GM12878 (cell line): ENCODE data around the gene ADH1A. TPM values are rescaled to one million over a fixed set of nuclear protein-coding genes. Genes with fewer than 3 reads are reported as not detected.

Experiments
- ATAC-seq: fragments of 200-7000 bp; cut with Tn5 transposase; 3 replicates; pipeline ENCODE4 v1.9.1; 2020; ENCODE audit warnings: mild to moderate bottlenecking, moderate library complexity
- BruUV-seq: library from RNA; stranded (reverse); fragments of 400-500 nt; replicated peaks from 2 replicates; lab custom pipeline; 2021; lab: Mats Ljungman, UMichigan
- CTCF ChIA-PET: fragments of 300-600 bp; sonication (Branson Sonifier 250); formaldehyde crosslinking; extraction: SDS; loops from one replicate; lab custom pipeline; 2021; ENCODE audit warnings: inconsistent platforms; lab: Yijun Ruan, JAX
- POLR2A ChIA-PET: fragments of 350-600 bp; formaldehyde crosslinking; extraction: SDS; loops from one replicate; lab custom pipeline; 2021; ENCODE audit warnings: inconsistent platforms; lab: Charles Lee
- RAD21 ChIA-PET: fragments of 300-600 bp; sonication (Branson Sonifier 250); formaldehyde crosslinking; loops from one replicate; lab custom pipeline; 2023; ENCODE audit warnings: antibody characterized with exemption; ENCODE audit not compliant: unreplicated experiment; lab: Charles Lee
- SMC1A ChIA-PET: fragments of 300-600 bp; sonication (Branson Sonifier 250); formaldehyde crosslinking; loops from one replicate; lab custom pipeline; 2023; ENCODE audit not compliant: unreplicated experiment, uncharacterized antibody; lab: Charles Lee
- DNase-seq: peaks from one replicate; pipeline ENCODE4 v3.0.0-alpha.2; 2011; ENCODE audit warnings: low read depth, low spot score
- FAIRE-seq: peaks from 3 replicates; lab custom pipeline; 2011; peaks lifted over from hg19 to GRCh38; lab: Jason Lieb, UNC
- H2AFZ ChIP-seq: 2 replicates; pipeline ENCODE4 v1.6.0; 2011; ENCODE audit warnings: low read depth, low read length, control low read depth; ENCODE audit not compliant: control insufficient read depth
- H3K27ac ChIP-seq: 2 replicates; pipeline ENCODE4 v1.5.1; 2011; ENCODE audit warnings: control low read depth; ENCODE audit not compliant: control insufficient read depth, insufficient read depth
- H3K27me3 ChIP-seq, 2 experiments: replicated peaks in 1 of 2; 2 replicates each; pipeline versions ENCODE4 v1.6.0 to v1.6.1; 2011; ENCODE audit warnings: low read length in 1 of 2; ENCODE audit not compliant: control insufficient read depth in 2 of 2, insufficient read depth in 2 of 2
- H3K36me3 ChIP-seq, 2 experiments: 2 replicates each; pipeline ENCODE4 v1.5.1; 2011; ENCODE audit warnings: low read length in 1 of 2; ENCODE audit not compliant: control insufficient read depth in 2 of 2, insufficient read depth in 2 of 2
- H3K4me1 ChIP-seq: 2 replicates; pipeline ENCODE4 v1.6.1; 2011; ENCODE audit warnings: mild to moderate bottlenecking, low read length, moderate library complexity, mixed read lengths; ENCODE audit not compliant: control insufficient read depth, insufficient read depth
- H3K4me2 ChIP-seq: 2 replicates; pipeline ENCODE4 v1.6.0; 2011; ENCODE audit warnings: control low read depth; ENCODE audit not compliant: control insufficient read depth, insufficient read depth
- H3K4me3 ChIP-seq: fragments of 200-600 bp; sonication (generic); 2 replicates; pipeline ENCODE4 v1.5.1; 2016
- H3K79me2 ChIP-seq: 2 replicates; pipeline ENCODE4 v1.6.0; 2011; ENCODE audit warnings: low read length; ENCODE audit not compliant: control insufficient read depth, insufficient read depth
- H3K9ac ChIP-seq: 2 replicates; pipeline ENCODE4 v1.8.0; 2011; ENCODE audit warnings: low read length, control low read depth, mixed read lengths; ENCODE audit not compliant: control insufficient read depth, insufficient read depth
- H3K9me3 ChIP-seq: replicated peaks from 3 replicates; pipeline ENCODE4 v1.5.1; 2011; ENCODE audit warnings: mild to moderate bottlenecking, low read length; ENCODE audit not compliant: control insufficient read depth, insufficient read depth
- H4K20me1 ChIP-seq: 2 replicates; pipeline ENCODE4 v1.6.0; 2011; ENCODE audit not compliant: control insufficient read depth, insufficient read depth
- BRCA1 ChIP-seq: IDR thresholded peaks from 2 replicates; pipeline ENCODE4 v1.6.1; 2011; ENCODE audit warnings: low read depth, low read length, improper control_type of control experiment
- DPF2 ChIP-seq: fragments of 450-650 bp; IDR thresholded peaks from 2 replicates; pipeline ENCODE4 v1.6.1; 2017; ENCODE audit warnings: mild to moderate bottlenecking
- EGR1 ChIP-seq, 2 experiments: IDR thresholded peaks; 1 replicate in 1 of 2; 2 replicates in 1 of 2; pipeline ENCODE4 v1.6.1; 2011 to 2012; ENCODE audit warnings: low read depth in 2 of 2, low read length in 2 of 2, borderline replicate concordance in 1 of 2, mild to moderate bottlenecking in 1 of 2, moderate library complexity in 1 of 2
- POLR2AphosphoS2 ChIP-seq: IDR thresholded peaks from 2 replicates; pipeline ENCODE4 v1.6.1; 2011; ENCODE audit warnings: low read depth, mild to moderate bottlenecking, low read length, improper control_type of control experiment, moderate library complexity
- RB1 ChIP-seq: fragments of 450-650 bp; formaldehyde crosslinking; IDR thresholded peaks from 2 replicates; pipeline ENCODE4 v1.6.1; 2017; ENCODE audit warnings: mild to moderate bottlenecking, borderline replicate concordance
- SIN3A ChIP-seq: IDR thresholded peaks from 2 replicates; pipeline ENCODE4 v1.6.1; 2012; ENCODE audit warnings: low read depth, low read length, improper control_type of control experiment
- SRF ChIP-seq, 2 experiments: IDR thresholded peaks; 2 replicates each; pipeline ENCODE4 v1.6.1; 2011; ENCODE audit warnings: low read depth in 2 of 2, low read length in 2 of 2, mild to moderate bottlenecking in 1 of 2, moderate library complexity in 1 of 2
- TAF1 ChIP-seq: IDR thresholded peaks from 2 replicates; pipeline ENCODE4 v1.6.1; 2011; ENCODE audit warnings: mild to moderate bottlenecking, low read depth, low read length, borderline replicate concordance
- WGBS: methylation state at CpG from one replicate; pipeline ENCODE4 v1.1.6; 2016; ENCODE audit warnings: low lambda C conversion rate; ENCODE audit not compliant: insufficient replicate concordance, insufficient coverage; ENCODE audit errors: missing lambda C conversion rate; 5-methylcytosine and 5-hydroxymethylcytosine counted together
- in situ Hi-C: fragments of 300-500 bp; cut with MboI; formaldehyde crosslinking; loops from 9 replicates; pipeline ENCODE4 v1.14.3; 2018; ENCODE audit warnings: mixed read lengths
- intact Hi-C: fragments of 100-400 bp; cut with micrococcal nuclease; formaldehyde crosslinking; loops from one replicate; pipeline ENCODE4 v1.14.2; 2022; ENCODE audit not compliant: unreplicated experiment
- polyA plus RNA-seq, 11 experiments: library from polyadenylated mRNA; depleted of rRNA in 4 of 11; unstranded in 6 of 11; stranded (reverse) in 5 of 11; fragments of >200 nt; fragmentation: Nextera tagmentation in 4 of 11; fragmentation: Illumina TruSeq in 1 of 11; extraction: Ambion mirVana in 4 of 11; extraction: Trizol in 1 of 11; gene quantifications; 1 replicate in 1 of 11; 2 replicates in 10 of 11; pipeline versions ENCODE4 v1.2.1 to v1.2.3, GENCODE V29; 2011 to 2016; ENCODE audit warnings: inconsistent platforms in 2 of 11, missing spikeins in 2 of 11, low read depth in 1 of 11
- total RNA-seq, 4 experiments: library from RNA; depleted of rRNA in 3 of 4; stranded (reverse); fragments of >200 nt in 3 of 4; fragmentation: Illumina TruSeq in 1 of 4; extraction: Trizol in 1 of 4; gene quantifications; 2 replicates each; pipeline versions ENCODE4 v1.2.1 to v1.2.3, GENCODE V29; 2013 to 2021
- TF ChIP-seq, protein P1 (sequence below): fragments of 450-650 bp; IDR thresholded peaks from 2 replicates; pipeline ENCODE4 v1.6.1; 2017; ENCODE audit warnings: low read depth, mild to moderate bottlenecking, moderate library complexity
- TF ChIP-seq, protein P2 (sequence below), 3 experiments: IDR thresholded peaks in 2 of 3; conservative IDR thresholded peaks in 1 of 3; 2 replicates each; pipeline ENCODE4 v1.5.1; 2011; ENCODE audit warnings: low read depth in 3 of 3, low read length in 3 of 3, mild to moderate bottlenecking in 3 of 3, control low read depth in 2 of 3, moderate library complexity in 2 of 3, inconsistent platforms in 1 of 3, mixed read lengths in 1 of 3; ENCODE audit not compliant: control insufficient read depth in 2 of 3, insufficient read depth in 1 of 3; ENCODE audit errors: extremely low read depth in 1 of 3
- TF ChIP-seq, protein P3 (sequence below): IDR thresholded peaks from 2 replicates; pipeline ENCODE4 v1.6.1; 2011; ENCODE audit warnings: low read depth, mild to moderate bottlenecking, low read length, moderate library complexity, borderline replicate concordance; ENCODE audit errors: extremely low read depth

ADH1A gene
- total and polyA plus RNA-seq, 10 of the 15 experiments (the other 5 are each of a cell fraction or from before 2014, with no cell fraction given): not detected

DNA sequence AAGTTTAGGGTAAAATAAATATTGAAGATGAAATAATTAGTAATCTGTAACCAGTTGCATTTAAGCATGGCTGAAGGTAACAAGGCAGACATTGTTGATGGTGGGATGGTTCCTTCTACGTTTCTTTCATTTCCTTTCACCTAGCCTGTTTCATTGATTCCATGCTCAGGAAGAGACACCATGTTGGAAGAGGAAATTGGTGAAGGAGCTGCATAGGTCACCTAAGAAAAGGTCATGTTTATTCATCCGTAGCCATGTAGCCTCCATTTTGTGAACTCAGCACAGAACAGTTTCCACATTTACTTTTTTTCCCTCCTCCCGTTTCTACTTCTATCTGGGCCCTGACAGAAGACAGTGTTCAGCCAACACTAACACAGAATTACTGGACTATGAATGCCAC lies 26.6 kb upstream of the ADH1A start:
- no peaks in the 10 kb centered on the region for H4K20me1 ChIP-seq
- no peak overlapping the region for H3K4me3 ChIP-seq
- H3K4me2 ChIP-seq: no peak overlapping the region
- no TSS peak for BruUV-seq
- CTCF ChIA-PET: no interaction called here
- TF ChIP-seq SRF (IDR thresholded peaks at IDR 0.05; ENCODE audit: low read depth in 2 of 2, low read length in 2 of 2) (no peak), BRCA1 (no peak), EGR1 (IDR thresholded peaks at IDR 0.05; ENCODE audit: borderline replicate concordance in 1 of 2, low read depth in 2 of 2, low read length in 2 of 2) (no peak), SIN3A (no peak), POLR2AphosphoS2 (no peak), DPF2 (no peak), RB1 (no peak), TAF1 (no peak)
- TF ChIP-seq, protein P1, sequence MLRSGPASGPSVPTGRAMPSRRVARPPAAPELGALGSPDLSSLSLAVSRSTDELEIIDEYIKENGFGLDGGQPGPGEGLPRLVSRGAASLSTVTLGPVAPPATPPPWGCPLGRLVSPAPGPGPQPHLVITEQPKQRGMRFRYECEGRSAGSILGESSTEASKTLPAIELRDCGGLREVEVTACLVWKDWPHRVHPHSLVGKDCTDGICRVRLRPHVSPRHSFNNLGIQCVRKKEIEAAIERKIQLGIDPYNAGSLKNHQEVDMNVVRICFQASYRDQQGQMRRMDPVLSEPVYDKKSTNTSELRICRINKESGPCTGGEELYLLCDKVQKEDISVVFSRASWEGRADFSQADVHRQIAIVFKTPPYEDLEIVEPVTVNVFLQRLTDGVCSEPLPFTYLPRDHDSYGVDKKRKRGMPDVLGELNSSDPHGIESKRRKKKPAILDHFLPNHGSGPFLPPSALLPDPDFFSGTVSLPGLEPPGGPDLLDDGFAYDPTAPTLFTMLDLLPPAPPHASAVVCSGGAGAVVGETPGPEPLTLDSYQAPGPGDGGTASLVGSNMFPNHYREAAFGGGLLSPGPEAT: no peak
- TF ChIP-seq, protein P2, sequence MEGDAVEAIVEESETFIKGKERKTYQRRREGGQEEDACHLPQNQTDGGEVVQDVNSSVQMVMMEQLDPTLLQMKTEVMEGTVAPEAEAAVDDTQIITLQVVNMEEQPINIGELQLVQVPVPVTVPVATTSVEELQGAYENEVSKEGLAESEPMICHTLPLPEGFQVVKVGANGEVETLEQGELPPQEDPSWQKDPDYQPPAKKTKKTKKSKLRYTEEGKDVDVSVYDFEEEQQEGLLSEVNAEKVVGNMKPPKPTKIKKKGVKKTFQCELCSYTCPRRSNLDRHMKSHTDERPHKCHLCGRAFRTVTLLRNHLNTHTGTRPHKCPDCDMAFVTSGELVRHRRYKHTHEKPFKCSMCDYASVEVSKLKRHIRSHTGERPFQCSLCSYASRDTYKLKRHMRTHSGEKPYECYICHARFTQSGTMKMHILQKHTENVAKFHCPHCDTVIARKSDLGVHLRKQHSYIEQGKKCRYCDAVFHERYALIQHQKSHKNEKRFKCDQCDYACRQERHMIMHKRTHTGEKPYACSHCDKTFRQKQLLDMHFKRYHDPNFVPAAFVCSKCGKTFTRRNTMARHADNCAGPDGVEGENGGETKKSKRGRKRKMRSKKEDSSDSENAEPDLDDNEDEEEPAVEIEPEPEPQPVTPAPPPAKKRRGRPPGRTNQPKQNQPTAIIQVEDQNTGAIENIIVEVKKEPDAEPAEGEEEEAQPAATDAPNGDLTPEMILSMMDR (IDR thresholded peaks at IDR 0.05 in 2 of 3, conservative IDR thresholded peaks at IDR 0.05 in 1 of 3; ENCODE audit: control insufficient read depth in 2 of 3, extremely low read depth in 1 of 3, insufficient read depth in 1 of 3, low read depth in 3 of 3, low read length in 3 of 3): no peak
- TF ChIP-seq, protein P3, sequence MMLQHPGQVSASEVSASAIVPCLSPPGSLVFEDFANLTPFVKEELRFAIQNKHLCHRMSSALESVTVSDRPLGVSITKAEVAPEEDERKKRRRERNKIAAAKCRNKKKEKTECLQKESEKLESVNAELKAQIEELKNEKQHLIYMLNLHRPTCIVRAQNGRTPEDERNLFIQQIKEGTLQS: no peak
- TF ChIP-seq, all 136 proteins: peak for 0
- intact Hi-C loops: no loop called here
- POLR2A ChIA-PET: no interaction called here
- ATAC-seq: no peak
- Histone ChIP-seq H3K36me3 (no peaks in the 10 kb centered on the region), H3K9me3 (no peaks in the 10 kb centered on the region), H3K4me1 (no peaks in the 10 kb centered on the region), H2AFZ (no peak overlapping the region), H3K27ac (no peak overlapping the region), H3K9ac (no peak overlapping the region), H3K79me2 (no peaks in the 10 kb centered on the region), H3K27me3 (no peaks in the 10 kb centered on the region)
- no peak for DNase-seq
- RAD21 ChIA-PET: no interaction called here
- in situ Hi-C loops: no loop called here
- FAIRE-seq: no peak
- WGBS: 0% methylated on average over 3 of the region's 3 CpGs
- SMC1A ChIA-PET: no interaction called here
